Effector memory CD4-positive, alpha-beta T cell (primary cell): ENCODE results near the gene RSRC2.
"Not testable (repeated sequence)": the region's sequence is repeated elsewhere in the genome, so short reads cannot be mapped to it uniquely, and the experiment has no call there.

Source experiments
- DNase-seq, 3 donors: peaks; one replicate each; pipeline ENCODE4 v3.0.0-alpha.2; 2020
- H3K27ac ChIP-seq: 2 replicates; pipeline ENCODE4 v1.7.0; 2013; ENCODE audit warnings: mild to moderate bottlenecking, low read length, moderate library complexity; ENCODE audit not compliant: insufficient read depth, poor library complexity, severe bottlenecking
- H3K27me3 ChIP-seq: replicated peaks from 2 replicates; pipeline ENCODE4 v1.7.0; 2013; ENCODE audit warnings: mild to moderate bottlenecking, low read length; ENCODE audit not compliant: insufficient read depth, control insufficient read depth, poor library complexity, severe bottlenecking
- H3K36me3 ChIP-seq: 2 replicates; pipeline ENCODE4 v1.7.0; 2013; ENCODE audit warnings: mild to moderate bottlenecking, low read length, moderate library complexity; ENCODE audit not compliant: control insufficient read depth, insufficient read depth
- H3K4me1 ChIP-seq: 2 replicates; pipeline ENCODE4 v1.7.0; 2013; ENCODE audit warnings: low read length, mild to moderate bottlenecking; ENCODE audit not compliant: control insufficient read depth, insufficient read depth, poor library complexity, severe bottlenecking
- H3K4me3 ChIP-seq: 2 replicates; pipeline ENCODE4 v1.7.0; 2013; ENCODE audit warnings: low read length, low read depth, mild to moderate bottlenecking; ENCODE audit not compliant: insufficient read depth, poor library complexity, severe bottlenecking
- H3K9me3 ChIP-seq: 2 replicates; pipeline ENCODE4 v1.7.0; 2013; ENCODE audit warnings: mild to moderate bottlenecking, low read length, moderate library complexity; ENCODE audit not compliant: control insufficient read depth

Gene RSRC2

GRCh38 chr12:122487807-122488206 is 38.9 kb downstream of the RSRC2 start:
- H3K4me1 ChIP-seq, DNase-seq, H3K27ac ChIP-seq, H3K9me3 ChIP-seq, H3K4me3 ChIP-seq, H3K27me3 ChIP-seq: not testable (repeated sequence)
- peaks cover 75% of the 10 kb centered on the region for H3K36me3 ChIP-seq

- Histone ChIP-seq H3K4me1 (no peaks in the 10 kb centered on the region), H3K36me3 (peaks cover 73% of the 10 kb centered on the region), H3K27ac (no peak overlapping the region), H3K27me3 (no peaks in the 10 kb centered on the region), H3K4me3 (no peak overlapping the region), H3K9me3 (no peaks in the 10 kb centered on the region)
- no peak for DNase-seq
These were observed 39.8 kb downstream of the RSRC2 start for GRCh38 chr12:122486805-122487426.

- DNase-seq, H3K27me3 ChIP-seq, H3K27ac ChIP-seq, H3K4me1 ChIP-seq, H3K9me3 ChIP-seq, H3K4me3 ChIP-seq: not testable (repeated sequence)
- peaks cover 73% of the 10 kb centered on the region for H3K36me3 ChIP-seq
These were observed 40.4 kb downstream of the RSRC2 start for GRCh38 chr12:122486360-122486759.

- DNase-seq, H3K4me3 ChIP-seq, H3K27ac ChIP-seq, H3K4me1 ChIP-seq, H3K27me3 ChIP-seq, H3K9me3 ChIP-seq: not testable (repeated sequence)
- peaks cover 78% of the 10 kb centered on the region for H3K36me3 ChIP-seq
These were observed 42.4 kb downstream of the RSRC2 start for GRCh38 chr12:122484385-122484784.

- no peak for DNase-seq
- no peaks in the 10 kb centered on the region for H3K4me1 ChIP-seq
- peaks cover 78% of the 10 kb centered on the region for H3K36me3 ChIP-seq
- H3K4me3 ChIP-seq, result no peak overlapping the region
- H3K27me3 ChIP-seq, result no peaks in the 10 kb centered on the region
- no peak overlapping the region for H3K27ac ChIP-seq
- no peaks in the 10 kb centered on the region for H3K9me3 ChIP-seq
These were observed 42.8 kb downstream of the RSRC2 start for GRCh38 chr12:122483969-122484368.

GRCh38 chr12:122481861-122482260 is 44.9 kb downstream of the RSRC2 start:
- H3K4me1 ChIP-seq, result no peaks in the 10 kb centered on the region
- H3K4me3 ChIP-seq, result no peak overlapping the region
- DNase-seq, result no peak
- H3K27me3 ChIP-seq, result no peaks in the 10 kb centered on the region
- peaks cover 76% of the 10 kb centered on the region for H3K36me3 ChIP-seq
- H3K27ac ChIP-seq, result no peak overlapping the region
- H3K9me3 ChIP-seq, result no peaks in the 10 kb centered on the region

GRCh38 chr12:122480753-122481152 is 46.0 kb downstream of the RSRC2 start:
- DNase-seq, result no peak
- no peaks in the 10 kb centered on the region for H3K27me3 ChIP-seq
- H3K36me3 ChIP-seq, result peaks cover 79% of the 10 kb centered on the region
- no peaks in the 10 kb centered on the region for H3K9me3 ChIP-seq
- H3K27ac ChIP-seq, result no peak overlapping the region
- no peak overlapping the region for H3K4me3 ChIP-seq
- no peaks in the 10 kb centered on the region for H3K4me1 ChIP-seq

GRCh38 chr12:122474324-122474716 is 52.4 kb downstream of the RSRC2 start:
- Histone ChIP-seq H3K4me3 (no peak overlapping the region), H3K36me3 (peaks cover 50% of the 10 kb centered on the region), H3K9me3 (no peaks in the 10 kb centered on the region), H3K27ac (no peak overlapping the region), H3K4me1 (no peaks in the 10 kb centered on the region), H3K27me3 (no peaks in the 10 kb centered on the region)
- no peak for DNase-seq

GRCh38 chr12:122473543-122474323 is 53.0 kb downstream of the RSRC2 start:
- DNase-seq, result no peak
- no peak overlapping the region for H3K27ac ChIP-seq

More at GRCh38 chr12:122473543-122474323, 53.0 kb downstream of the RSRC2 start:
- H3K36me3 ChIP-seq, result peaks cover 45% of the 10 kb centered on the region
- no peaks in the 10 kb centered on the region for H3K27me3 ChIP-seq
- no peaks in the 10 kb centered on the region for H3K4me1 ChIP-seq
- H3K9me3 ChIP-seq, result no peaks in the 10 kb centered on the region
- H3K4me3 ChIP-seq, result no peak overlapping the region
